ENCODE measurements around the gene DAAM2. TPM values are rescaled to one million over a fixed set of nuclear protein-coding genes. Genes with fewer than 3 reads are reported as not detected.

DAAM2 gene
- 23.0 TPM for total RNA-seq

DNA sequence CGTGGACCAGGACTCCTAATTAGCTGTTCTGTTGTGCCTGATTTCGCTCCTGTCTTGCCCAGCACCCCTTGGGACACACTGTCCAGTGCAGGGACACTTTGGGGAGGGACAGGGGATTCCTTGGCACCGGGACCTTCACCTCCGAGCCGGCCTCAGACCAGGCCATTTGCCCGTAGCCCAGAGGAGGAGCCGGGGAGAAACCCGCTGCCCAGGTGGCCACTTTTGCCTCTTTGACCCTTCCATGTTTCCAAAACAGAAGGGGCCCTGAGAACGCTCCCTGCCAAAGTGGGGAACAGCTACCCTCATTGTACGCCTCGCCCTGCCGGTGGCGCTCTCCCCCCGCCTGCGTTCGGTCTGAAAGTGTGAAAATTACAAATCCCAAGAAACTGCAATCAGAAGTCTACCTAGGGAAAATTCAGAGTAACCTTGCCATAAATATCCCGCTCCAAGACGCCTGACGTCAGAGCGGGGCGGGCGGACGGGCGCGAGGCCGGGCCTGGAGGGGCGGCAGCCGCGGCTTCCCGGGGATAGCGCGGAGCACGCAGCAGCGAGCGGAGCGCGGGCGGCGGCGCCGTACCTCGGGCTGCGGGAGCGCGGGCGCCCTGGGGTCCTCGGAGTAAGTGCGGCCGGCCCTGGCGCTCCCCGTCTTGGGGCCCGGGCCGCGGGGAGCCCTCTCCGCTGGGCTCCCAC, at the start of gene DAAM2:
Gene DAAM2, plus strand, starts transcription at position 527 of the 690 bp plus-strand sequence. CDS start 63,927 bp downstream, outside the sequence.
- DNase-seq (ENCODE audit: low spot score): no peak

DNA sequence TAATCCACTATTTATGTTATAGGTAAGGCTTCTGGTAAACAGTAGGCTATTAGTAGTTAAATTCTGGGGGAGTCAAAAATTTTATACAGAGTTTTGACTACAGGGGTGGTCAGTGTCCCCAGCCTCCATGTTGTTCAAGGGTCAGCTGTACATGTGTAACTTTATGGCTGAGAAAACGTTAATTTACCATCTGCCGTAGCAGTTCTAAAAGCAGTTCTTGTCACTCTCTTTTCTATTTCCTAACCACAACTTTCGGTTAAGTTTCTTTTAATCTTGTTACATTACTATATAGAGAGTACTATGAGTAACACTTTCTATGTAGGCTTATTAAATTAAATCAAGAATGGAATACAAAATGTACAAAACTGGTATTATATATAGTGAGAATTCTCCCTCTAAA, 45.4 kb upstream of the DAAM2 start:
- no peak for DNase-seq (ENCODE audit: low spot score)

DNA sequence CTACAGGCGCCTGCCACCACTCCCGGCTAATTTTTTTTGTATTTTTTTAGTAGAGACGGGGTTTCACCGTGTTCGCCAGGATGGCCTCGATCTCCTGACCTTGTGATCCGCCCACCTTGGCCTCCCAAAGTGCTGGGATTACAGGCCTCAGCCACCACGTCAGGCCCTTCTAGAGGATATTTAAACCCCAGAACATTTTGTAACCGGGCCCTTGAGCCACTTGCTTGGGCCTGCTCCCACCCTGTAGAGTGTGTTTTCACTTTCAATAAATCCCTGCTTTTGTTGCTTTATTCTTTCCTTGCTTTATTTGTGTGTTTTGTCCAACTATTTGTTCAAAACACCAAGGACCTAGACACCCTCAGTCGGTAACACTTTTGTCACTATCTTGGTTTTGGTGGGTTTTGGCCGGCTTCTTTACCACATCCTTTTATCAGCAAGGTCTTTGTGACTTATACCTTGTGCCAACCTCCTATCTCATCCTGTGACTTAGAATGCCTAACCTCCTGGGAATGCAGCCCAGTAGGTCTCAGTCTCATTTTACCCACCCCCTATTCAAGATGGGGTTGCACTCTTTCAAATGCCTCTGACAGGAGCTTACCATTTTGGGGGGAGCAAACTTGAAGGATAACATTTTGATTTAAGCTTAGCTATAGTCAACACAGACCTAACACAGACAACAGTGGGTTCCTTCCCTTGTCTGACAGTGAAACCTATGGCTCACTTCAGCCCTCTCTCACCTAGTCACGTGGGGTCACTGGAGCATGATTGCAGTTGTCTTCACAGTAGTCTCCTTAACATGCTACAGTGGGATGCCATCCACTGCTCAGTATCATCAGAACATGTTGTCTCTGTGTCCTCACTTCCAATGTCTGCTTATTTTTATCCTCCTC, 39.1 kb upstream of the DAAM2 start:
- DNase-seq (ENCODE audit: low spot score): no peak

DNA sequence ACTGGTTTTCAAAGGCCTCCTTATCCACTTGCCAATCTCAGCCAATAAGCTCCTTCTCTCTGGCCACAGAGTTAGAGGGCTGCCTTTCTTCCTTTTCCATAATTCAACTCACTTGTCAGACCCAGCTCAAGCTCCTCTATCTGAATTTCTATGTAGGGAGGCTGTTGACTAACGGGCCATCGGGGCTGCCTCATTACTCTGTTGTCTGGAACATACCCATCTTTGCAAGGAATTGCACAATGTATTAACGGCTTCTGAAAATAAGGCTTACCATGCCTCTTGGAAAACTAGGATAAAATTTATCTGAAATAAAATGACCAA, 38.5 kb upstream of the DAAM2 start:
- DNase-seq (ENCODE audit: low spot score): no peak

DNA sequence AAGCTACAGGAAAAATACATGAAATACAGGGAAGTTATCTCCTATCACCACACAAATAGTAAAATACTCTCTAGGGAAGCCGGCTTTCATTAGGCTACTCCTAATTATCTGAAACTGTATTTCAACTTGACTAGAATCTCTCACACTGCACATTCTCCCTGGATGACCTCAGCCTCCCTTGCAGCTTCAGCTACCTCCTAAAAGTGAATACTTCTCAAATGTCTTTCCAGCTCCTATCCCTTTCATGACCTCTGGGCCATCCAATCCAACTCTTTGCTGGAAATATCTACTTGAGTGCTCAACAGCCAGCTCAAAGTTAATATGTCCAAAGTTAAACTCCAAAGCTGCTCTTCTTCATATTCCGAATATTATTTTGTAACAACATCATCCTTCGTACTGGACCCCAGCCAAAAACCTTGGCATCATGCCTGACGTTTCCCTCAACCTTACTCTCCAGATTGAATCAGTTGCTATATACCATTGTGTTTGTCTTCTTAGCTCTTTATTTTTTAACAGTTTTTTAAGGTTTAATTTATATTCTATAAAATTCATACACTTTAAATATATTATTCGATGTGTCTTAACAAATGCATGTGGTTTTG, 37.6 kb upstream of the DAAM2 start:
- no peak for DNase-seq (ENCODE audit: low spot score)

DNA sequence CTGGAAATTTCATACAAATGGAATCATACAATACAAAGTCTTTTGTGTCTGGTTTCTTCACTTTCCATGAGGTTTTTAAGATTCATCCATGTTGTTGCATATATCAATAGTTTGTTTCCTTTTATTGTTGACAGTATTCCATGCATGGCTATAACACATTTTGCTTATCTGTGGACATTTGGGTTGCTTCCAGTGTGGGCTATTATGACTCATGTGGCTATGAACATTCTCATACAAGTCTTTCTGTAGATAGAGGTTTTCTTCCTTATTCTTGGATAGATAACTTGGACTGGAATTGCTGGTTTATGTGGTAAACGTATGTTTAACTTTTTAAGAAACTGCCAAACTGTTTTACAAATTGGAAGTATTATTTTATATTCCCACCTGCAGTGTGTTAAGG, 36.9 kb upstream of the DAAM2 start:
- DNase-seq (ENCODE audit: low spot score): no peak

DNA sequence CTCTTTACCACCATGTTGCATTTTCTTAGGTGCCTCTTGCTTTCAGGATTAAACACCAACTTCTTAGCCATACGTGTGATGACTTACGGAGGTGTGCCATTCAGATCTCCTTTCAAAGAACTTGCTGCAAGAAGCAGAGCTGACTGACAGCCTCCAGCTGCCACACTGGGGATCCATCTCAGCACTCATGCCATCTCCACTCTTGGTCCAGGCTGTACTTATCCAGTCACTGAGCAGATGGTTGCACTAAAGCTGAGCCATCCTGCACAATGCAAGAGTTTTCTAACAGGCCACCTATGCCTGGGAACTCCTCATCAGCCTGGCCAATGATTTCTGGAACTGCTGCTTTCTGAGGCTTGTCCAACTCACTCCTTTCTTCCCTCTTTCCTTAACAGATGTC, 35.6 kb upstream of the DAAM2 start:
- no peak for DNase-seq (ENCODE audit: low spot score)

DNA sequence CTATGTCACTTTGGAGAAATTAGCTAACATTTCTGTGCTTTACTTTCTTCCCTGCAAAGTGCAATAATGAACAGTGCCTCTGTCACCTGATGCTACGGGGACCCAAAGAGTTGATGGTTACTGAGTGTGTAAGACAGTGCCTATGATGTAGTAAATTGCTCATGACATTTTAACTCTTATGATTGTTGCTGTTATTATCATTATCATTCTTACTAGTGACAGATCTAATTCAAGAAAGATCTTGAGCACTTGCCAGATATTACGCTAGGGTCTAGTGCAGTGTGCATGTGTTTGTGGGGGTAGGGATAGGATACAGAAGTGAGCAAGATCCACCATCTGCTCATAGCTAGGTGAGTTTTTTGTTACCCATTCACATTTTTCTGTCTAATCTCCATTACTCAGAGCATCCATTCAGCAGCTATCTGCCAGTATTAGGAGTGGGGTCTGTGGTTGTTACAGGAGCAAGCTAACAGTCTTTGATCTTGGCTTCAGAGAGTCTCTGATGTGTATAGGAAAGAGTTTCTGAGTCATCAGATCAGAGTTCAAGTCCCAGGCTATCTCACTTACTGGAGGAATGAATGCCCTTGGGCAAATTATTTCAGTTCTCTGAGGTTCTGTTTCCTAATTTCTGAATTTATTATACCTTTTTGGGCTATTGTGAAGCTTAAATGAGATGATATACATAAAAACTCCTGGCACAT, 33.1 kb upstream of the DAAM2 start:
- DNase-seq (ENCODE audit: low spot score): no peak

DNA sequence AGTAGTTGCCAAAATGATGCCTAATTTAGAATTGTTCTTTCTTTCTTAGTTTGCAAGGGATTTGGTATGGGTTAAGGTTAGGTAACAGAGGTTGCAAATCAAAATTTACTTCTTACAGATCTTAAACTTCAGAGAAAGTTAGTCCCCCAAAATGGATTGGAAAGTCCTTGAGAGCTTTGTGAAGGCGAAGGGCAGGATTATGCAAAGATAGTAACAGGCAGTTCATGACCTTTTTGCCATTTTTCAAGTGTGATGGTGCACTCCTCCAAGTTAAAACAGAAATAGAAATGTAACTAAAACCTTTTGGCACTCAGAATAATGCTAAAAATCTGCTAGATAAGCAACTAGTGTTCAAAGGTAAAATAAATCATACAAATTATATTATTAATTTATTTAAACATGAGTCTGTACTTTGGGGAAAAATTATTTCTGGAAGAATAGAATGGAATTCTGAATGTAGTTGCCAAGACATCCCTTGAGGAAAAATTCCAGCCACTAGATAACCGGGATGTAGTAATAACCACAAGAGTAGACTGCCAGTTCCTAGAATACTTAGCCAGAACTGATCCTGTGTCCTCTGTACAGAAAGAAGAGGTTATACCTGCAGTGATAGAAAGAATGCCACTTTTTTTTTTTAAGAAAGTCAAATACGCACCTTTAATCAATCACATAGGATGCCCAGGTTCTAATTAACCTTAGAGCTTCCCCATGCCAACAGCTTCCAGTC, 31.8 kb upstream of the DAAM2 start:
- DNase-seq (ENCODE audit: low spot score): no peak

DNA sequence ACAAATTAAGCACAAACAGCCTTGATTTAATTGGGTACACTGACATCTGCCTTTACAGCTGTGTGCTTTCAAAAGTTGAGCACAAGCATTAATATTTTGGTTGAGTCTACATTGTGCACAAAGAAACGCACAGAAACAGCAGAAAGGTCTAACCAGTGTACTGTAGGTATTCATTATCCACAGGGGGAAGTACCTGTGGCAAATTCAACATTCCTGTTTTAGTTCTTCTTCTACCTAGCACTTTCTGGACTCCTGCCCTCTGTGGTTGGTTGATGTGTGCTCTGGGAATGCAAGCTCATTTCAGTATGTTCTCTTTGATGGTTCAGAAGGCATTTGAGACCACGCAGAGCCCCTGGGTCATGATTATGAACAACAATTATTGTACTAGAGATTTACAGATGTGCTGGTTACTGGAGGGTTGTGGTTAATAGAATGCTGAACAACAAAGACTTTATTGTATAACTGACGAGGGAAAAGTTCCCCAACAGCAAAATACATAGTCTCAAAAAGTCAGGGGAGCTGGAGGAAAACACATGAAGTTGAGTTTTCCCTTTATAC, 26.6 kb upstream of the DAAM2 start:
- no peak for DNase-seq (ENCODE audit: low spot score)

DNA sequence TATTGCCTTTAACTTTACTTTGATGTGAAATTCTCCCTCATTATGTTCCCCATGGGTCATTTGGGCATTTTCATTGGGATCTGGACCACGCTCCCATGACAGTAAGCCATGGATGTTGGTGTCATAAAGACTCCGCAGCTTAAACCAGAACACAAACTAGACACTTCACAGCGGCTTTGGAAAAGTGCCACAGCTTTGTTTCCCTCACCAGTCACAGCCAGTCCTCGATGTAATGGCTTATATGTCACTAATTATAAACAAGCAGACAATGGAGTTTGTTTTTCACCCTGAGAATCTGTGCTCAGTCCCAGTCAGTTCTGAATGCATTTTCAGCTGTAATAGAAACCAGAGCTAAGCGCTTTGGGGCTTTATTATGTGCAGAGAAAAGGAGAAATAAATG, 23.2 kb upstream of the DAAM2 start:
- no peak for DNase-seq (ENCODE audit: low spot score)

DNA sequence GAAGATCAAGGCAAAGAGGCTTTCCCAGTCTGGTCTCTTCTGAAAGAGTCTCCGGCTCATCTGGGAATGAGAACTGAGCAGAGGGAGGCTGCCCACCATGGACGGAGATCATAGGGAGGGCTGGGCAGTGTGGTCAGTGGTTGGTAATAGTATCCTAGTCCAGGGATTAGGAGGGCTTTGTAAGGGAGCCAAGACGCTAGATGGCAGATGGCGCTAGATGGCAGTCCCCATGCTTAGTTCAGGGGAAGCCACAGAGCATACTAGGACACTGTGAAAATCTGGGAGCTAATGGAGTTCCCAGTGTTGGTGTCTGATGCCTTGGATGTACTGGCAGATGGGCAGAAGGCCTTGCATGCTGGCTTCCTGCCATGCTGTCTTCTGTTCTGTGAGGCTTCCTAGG, 21.7 kb upstream of the DAAM2 start:
- no peak for DNase-seq (ENCODE audit: low spot score)

DNA sequence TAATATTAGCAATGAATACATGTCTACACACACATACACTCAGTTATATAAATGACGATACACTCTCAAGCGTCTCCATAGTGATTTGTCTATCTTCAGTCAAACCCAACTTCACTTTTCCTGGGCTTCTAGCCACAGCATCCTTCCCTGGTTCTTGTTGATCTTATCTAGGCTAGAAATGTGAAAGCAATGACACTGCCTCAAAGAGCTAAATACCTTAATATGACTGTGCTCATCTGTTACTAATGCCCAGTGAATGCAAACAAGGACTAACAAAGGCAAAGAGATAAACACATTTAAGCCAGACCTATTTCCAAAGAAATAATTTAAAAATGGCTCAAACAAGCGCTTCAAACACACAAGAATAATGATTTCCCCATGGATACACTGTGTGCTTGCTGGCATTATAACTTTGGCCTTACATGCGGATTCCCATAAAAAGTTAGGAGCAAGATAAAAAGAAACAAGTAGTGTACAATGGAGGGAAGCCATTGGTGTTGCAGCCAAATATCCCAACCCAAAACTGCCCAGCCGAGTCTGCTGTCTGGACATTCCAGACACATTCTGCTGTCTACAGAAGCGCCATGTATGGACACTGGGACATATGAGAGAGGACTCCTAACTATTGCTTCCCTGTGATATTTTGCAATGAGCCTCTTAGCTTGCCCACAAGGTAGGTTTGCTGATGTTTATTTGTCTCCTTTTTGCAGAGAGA, 19.5 kb upstream of the DAAM2 start:
- no peak for DNase-seq (ENCODE audit: low spot score)

DNA sequence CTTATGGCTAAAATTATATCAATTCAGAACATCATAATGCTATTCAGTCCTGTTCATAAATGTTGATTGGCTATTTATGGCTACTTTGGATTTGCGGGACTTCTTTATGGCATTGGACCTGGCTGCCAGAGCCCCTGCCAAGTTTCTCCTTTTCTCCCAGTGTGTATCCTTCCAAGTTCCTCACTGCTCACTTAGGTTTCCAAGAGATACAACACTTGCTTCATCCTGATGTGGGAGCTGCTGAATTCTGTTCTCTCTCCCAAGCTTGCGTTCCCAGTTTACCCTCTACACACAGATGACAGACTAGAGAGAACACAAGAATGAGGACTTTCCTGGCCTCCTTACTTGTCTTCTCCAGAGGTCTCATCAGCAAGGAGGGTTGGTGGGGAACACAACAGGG, 18.4 kb upstream of the DAAM2 start:
- no peak for DNase-seq (ENCODE audit: low spot score)

DNA sequence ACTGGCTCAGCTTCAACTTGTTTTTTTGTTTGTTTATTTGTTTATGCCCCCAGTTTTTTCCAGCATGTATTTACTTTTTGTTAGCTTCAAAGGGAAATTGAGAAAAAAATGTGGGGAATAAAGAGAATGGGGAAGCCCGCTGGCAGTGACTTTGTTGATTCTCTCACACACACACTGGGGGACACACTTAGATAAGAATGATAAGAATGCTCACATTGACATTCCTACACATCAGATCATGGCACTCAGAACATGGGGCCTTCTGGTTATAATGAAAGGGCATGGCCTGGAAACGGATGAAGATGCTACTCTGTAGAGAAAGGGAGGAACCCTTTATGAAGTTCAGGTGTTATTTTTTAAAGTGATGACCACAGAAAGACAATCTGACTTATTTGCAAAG, 15.6 kb upstream of the DAAM2 start:
- no peak for DNase-seq (ENCODE audit: low spot score)

DNA sequence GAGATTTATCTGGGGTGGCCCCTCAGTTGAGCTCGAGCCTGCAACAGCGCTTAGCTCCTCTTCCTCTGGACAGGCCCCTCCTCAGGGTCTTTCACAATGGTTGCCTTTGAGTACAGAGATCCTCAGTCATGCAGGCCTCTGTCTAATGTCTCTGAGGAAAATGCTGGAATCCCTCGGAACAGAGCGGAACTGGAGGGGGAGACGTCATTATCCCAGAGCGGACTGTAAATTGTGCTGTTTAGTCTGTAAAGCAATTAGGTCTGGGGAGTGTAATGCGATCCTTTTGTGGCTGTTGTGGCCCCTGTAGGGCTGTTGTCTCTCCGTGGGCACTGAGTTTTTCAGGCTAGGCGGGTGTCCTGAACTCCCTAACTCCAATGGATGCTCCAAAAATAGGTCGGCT, 15.0 kb upstream of the DAAM2 start:
- no peak for DNase-seq (ENCODE audit: low spot score)

DNA sequence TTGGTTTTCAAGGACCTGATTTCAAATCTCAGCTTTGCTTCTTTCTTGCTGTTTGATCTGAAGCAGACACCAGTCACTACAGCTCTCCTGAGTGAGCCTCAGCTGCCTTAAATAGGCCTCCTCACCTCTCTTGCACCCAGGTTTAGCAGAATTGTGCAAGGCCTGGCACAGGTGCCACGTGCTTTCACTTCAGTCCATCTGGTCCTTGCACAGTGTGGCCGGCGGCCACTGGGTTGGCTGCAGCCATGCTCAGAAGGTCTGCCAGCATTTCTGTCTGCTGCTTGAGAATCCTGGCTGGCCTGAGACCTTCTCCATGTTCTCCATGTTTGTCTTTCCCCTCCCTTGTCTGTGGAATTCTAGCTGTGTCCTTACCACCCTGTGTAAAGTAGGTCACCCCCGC, 14.5 kb upstream of the DAAM2 start:
- no peak for DNase-seq (ENCODE audit: low spot score)

DNA sequence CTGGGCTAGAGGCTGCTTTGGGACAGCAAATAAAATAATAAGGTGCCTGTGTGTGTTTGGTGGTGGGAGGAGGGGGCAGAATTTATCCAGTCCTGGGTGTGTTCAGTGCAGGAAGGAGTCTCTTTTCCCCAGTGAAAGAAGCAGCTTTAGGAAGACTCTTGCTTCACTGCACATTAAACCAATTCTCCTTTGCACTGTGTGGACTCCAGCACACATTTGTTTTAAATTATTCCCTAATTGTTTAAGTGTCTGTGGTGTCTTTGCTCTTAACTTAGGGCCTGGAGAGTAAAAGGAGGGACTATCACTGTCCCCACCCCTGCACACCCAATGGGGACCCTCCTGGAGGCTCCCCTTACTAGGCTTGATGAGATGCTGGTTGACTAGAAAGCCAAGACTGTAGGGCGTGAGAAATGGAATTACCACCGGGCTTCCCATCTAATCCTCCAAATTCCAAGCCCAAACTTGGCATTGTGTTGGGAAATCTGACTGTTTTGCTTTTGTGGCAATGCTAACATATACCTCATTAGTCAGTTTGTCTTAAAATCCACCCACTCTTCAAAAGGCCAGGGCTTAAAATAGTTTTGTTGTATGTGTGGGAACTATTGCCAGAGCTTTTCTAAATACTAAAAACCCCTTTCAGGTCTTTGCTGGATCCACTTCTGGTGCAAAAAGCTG, 13.5 kb upstream of the DAAM2 start:
- no peak for DNase-seq (ENCODE audit: low spot score)

DNA sequence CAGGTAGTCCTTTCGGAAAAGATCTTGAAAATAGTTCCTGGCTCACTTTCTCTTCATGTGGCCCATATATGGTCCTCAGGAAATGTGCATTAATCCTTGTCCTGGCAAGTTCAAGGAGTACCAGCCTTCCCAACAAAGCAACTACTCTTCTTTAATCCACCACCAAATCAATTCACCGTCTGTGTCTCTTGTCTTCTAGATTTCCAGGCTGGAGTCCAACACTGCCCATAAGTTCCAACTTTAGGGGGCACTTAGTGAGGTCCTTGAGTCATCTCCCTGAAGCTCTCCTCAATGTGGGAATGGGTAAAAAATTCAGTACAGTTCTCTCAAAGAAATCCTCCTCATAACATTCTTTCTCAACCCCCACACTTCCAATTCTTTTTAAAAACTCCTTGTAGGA, 6.9 kb upstream of the DAAM2 start:
- no peak for DNase-seq (ENCODE audit: low spot score)

DNA sequence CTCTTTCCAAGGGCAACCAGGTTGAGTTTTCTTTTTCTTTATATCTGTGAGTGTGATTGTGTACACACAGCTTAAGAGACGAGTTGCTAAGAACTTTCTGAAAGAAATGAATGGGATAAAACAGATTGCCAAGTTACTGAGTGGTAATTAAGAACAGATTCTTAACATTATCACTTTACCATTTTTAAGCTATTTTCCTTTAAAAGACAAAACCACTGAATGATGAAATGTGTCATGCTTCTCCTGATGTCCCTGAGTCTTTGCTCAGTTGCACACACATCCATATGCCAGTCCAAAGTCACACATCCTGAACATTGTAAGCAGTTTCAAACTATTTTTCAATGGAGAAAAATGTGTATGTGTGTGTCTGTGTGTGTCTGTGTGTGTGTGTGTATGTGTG, 5.5 kb upstream of the DAAM2 start:
- DNase-seq (ENCODE audit: low spot score): no peak
